Left forelimb (tissue), 1 donor: ENCODE data around the gene SNED1.

Source experiments
- DNase-seq: peaks from one replicate; pipeline ENCODE4 v3.0.0-alpha.2; 2018; ENCODE audit warnings: low spot score

SNED1 gene

DNA sequence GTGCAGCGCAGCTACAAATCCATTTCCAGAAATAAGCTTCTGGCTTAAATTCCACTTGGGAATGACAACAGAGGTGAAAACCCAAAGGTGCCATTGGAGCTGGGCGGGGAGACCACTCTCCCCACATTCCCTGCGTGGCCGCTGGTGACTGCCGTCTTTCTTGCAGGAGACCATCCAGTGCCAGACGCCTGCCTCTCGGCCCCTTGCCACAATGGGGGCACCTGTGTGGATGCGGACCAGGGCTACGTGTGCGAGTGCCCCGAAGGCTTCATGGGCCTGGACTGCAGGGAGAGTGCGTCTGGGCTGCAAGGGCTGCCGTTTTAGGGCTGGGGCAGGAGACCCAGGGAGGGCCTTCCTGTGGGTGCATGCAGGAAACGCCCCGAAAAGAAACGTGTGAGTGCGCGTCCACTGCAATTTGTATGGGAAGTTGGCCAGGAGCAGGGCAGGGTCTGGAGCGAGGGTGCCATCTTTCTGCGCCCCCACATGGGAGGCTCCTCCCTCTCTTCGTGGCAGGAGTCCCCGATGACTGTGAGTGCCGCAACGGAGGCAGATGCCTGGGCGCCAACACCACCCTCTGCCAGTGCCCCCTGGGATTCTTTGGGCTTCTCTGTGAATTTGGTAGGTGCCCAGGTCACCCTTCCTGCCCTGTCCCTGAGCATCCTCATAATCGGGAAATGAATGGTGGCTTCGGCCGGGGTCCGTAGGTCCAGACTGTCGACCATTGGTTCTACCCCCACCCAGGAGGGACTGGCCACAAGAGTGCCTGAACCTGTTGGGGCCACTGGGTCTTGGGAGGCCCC is 49.9 kb downstream of the SNED1 start:
- no peak for DNase-seq

DNA sequence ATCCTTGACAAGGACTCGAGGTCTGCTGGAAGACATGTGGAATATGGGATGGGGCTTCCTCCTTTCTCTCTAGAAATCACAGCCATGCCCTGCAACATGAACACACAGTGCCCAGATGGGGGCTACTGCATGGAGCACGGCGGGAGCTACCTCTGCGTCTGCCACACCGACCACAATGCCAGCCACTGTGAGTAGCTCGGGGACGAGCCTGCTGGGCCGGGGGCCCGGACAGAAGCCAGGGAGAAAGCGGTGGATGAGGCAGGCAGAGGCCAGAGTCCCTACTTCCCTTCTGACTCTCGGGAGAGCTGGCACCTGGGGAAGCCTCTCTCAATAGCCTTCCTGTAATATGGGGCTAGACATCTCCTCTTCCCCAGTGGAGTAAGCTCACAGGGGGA is 50.5 kb downstream of the SNED1 start:
- peak; percentile 59 for DNase-seq

DNA sequence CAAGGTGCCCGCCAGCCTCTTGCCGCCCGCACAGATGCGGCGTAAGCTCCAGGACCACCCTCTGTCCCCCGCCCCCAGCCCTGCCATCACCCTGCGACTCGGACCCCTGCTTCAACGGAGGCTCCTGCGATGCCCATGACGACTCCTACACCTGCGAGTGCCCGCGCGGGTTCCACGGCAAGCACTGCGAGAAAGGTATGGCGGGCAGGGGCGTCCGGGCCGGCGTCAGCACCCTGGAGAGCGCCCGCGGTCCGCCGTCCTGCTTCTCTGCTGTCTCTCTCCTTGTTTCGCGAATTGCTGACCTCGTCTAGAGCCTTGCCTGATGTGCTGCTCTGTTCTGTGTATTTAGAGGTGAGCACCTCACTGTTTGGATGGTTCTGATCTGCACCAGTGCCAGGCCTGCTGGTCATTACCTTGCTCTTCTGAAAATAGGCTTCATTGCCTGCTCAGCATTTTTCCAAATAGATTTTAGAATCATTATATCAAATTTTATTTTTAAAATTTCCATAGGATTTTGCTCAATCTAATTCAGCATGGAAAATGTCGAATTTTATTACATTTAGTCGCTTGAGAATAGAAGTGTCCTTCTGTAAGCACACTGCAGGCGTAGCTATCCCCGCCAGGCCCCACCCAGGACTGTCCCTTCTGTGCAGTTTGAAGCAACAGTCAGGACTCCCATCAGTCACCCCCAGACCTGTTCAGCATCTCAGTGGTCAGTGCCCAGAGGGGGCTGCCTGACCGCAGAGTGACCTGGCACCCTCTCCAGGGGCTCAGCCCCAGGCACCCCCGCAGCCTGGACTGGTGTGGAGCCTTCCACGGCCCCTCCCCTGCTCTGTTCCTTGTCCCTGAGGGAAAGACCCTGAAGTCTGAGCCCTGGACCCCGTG is 51.6 kb downstream of the SNED1 start:
- DNase-seq: peak; percentile 69

DNA sequence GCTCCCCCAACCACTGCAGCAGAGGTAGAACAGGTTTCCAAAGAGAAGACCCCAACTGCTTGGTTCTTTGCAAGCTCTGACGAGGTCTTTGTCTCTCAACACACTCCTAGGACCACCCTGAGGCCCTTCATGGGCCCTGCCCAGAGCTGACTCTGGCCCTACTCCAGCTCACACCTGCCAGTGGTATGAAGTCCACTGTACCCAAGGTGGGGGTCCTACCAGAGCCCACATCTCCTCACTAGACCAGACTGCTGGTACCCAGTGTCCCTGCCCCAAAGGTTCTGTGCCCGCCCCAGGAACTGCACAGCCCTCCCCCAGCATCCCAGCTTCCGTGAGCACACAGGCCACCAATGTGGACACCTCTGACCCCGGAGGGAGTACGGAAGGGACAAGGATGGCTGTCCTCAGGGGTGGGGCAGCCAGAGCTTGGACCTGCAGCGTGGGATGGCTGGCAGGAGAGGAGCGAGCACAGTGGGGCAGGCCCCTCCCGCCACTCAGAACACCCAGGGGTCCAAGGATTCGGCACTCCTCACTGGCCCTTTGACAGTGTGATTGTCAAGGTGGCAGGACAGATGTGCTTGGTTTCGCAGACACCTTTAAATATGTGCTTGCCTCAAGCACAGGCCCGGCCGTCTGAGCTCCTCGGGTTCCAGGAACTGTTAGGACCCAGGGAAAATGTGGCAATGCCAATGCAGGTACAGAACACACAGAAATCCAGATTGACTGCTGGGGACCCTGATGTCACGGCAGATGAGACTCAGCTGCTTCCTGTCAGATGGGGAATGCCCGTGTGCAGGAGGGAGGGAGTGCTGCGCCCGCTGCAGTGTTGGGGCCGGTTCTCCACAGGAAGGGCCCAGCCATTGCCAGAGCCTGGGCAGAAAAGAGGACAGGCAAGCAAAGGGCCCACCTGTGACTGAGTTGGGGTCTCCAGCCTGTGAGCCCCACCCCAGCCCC is 52.5 kb downstream of the SNED1 start:
- no peak for DNase-seq

DNA sequence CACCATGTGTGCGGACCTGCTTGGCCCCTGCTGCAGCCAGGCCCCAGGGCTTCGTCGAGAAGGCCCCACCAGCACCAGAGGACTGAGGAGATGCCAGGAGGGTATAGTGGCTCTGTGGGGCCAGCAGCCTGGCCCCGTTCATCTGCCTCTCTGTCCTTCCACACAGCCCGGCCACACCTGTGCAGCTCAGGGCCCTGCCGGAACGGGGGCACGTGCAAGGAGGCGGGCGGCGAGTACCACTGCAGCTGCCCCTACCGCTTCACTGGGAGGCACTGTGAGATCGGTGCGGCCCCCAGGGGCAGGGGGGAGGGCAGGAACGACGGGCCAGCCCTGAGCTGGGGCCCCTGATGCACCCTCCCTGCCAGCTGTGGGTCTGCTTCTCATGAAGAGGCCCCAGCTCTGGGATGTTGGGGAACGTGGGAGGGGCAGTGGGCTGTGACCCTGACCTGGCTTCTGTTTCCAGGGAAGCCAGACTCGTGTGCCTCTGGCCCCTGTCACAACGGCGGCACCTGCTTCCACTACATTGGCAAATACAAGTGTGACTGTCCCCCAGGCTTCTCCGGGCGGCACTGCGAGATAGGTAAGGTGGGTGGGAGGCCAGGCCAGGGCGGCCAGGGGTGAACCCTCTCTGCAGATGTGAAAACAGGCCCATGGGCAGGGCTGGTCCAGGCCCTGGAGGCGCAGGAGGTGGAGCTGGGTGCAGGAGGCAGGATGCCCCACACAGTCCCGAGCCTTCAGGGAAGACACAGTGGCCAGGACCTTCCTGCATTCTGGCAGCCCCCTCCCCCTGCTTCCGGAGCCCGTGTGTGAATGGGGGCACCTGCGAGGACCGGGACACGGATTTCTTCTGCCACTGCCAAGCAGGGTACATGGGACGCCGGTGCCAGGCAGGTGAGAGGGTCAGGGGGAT is 53.4 kb downstream of the SNED1 start:
- peak; percentile 48 for DNase-seq

DNA sequence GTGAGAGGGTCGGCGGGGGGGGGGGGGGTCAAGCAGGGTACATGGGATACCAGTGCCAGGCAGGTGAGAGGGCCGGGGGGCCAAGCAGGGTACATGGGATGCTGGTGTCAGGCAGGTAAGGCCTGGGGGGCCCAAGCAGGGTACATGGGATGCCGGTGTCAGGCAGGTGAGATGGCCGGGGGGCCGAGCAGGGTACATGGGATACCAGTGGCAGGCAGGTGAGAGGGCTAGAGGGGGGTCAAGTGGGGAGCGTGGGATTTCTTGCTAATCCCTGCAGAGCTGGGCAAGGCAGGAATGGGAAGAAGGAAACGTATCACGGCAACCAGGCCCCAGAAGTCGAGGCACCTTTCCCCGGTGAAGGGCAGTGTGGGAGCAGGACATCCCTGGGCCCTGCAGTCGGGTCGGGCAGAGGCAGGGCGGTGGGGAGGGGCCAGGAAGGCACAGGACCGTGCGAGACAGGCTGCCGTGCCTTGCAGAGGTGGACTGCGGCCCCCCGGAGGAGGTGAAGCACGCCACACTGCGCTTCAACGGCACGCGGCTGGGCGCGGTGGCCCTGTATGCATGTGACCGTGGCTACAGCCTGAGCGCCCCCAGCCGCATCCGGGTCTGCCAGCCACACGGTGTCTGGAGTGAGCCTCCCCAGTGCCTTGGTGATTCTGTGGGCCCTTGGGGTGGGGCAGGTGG is 54.4 kb downstream of the SNED1 start:
- peak; percentile 50 for DNase-seq

DNA sequence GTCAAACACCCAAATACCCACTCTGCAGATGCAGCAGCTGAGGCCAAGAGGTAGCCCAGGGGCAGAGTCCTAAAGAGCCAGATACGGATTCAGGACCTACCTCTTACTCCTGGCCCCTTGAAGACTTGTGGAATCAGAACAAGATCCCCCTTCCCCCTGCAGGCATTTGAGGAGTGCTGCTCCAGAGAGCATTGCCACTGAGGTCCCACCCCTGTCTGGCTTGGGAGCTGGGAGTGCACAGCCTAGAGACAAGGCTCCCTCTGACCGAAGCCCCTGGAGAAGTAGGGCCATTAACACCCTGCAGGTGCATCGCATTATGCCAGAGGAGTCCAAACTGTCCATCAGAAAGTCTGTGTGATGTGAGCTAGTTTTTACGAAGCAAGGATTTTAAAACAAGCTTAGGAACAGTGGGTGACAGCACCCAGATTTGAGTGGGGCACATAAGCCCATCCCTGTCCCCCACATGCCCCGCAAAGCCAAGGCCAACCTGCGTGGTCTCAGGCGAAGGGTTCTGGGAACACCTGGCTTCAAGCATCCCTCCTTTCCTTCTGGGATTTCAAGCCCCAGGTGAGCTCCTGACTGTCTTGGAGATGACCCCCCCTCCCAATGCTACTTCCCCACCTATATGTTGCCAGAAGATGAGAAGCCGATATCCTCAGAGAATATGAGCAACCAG is 55.3 kb downstream of the SNED1 start:
- DNase-seq: no peak

DNA sequence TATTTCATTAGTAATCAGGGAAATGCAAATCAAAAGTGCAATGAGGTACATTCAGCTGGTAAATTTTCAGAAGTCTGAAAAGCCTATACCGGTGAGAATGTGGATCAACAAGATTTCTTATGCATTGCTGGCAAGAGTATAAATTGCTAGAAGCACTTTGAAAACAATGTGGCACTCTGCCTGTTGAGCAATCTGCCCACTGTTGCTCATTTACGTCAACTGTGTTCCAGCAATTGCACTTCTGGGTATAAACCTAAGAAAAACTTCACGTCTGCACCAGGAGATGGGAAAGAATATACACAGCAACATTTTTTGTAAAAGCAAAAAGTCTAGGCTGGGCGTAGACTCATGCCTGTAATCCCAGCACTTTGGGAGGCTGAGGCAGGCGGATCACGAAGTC is 62.9 kb downstream of the SNED1 start:
- DNase-seq: no peak

DNA sequence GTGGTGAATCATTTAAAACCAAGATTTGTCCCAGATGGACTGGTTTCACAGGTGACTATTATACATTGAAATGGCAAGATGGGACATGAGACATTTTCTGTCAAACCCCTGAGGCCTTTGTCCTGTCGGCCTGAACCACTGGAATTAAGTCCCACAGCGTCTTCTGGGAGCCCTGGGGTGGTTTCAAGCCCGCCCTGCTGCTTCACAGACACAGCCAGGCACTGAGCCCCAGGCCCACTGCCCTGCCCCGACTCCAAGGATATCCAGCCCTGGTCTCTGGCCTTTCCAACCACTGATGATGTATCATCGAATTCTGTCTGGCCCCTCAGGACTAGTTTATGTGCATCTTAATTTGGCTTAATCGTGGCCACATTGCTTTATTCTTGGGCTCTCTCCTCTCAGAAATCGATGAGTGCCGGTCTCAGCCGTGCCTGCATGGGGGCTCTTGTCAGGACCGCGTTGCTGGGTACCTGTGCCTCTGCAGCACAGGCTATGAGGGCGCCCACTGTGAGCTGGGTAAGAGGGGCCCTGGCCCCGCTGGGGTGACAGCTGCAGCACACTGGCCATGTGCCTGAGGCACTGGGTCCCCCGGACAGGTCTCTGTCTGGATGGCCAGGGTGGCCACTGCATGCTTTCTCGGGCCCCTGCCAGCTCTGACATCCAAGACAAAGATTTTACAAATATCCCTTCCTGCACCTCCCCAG is 64.1 kb downstream of the SNED1 start:
- DNase-seq: no peak

DNA sequence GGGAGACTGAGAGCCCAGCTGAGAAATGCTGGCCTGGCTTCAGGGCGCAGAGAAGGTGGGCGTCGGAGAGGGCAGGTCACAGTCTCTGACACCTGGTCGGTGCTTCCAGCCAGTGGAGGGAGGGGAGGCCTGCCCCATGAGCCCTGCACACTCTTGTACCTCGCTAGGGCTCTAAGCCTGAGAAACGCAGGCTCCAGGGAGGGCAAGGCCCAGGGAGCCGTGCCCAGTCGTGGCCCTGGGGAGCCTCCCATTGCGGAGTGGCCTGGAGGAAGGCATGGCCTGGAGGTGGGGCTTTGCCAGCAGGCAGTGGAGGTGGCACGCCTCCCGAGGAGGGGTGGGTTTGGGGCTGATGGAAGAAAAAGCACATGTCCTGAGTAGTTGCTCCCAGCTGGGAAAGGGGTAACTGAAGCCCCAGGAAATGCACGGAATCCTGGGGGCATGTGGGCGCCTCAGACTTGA is 64.7 kb downstream of the SNED1 start:
- DNase-seq: no peak

DNA sequence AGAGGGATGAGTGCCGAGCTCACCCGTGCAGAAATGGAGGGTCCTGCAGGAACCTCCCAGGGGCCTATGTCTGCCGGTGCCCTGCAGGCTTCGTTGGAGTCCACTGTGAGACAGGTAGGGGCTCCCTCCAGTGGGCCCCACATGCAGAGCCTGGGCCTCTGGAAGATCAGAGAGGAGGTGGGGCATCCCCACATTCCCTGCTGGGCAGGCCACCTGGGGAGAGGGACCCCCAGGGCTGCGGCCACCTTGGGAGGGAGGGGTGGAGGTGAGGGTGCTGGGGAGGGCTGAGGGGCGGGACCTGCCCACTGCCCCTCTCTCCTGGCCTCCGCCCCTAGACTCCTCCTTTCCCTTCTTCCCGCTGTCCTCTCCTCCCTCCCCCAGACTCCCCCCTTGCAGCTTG is 65.2 kb downstream of the SNED1 start:
- DNase-seq: no peak

DNA sequence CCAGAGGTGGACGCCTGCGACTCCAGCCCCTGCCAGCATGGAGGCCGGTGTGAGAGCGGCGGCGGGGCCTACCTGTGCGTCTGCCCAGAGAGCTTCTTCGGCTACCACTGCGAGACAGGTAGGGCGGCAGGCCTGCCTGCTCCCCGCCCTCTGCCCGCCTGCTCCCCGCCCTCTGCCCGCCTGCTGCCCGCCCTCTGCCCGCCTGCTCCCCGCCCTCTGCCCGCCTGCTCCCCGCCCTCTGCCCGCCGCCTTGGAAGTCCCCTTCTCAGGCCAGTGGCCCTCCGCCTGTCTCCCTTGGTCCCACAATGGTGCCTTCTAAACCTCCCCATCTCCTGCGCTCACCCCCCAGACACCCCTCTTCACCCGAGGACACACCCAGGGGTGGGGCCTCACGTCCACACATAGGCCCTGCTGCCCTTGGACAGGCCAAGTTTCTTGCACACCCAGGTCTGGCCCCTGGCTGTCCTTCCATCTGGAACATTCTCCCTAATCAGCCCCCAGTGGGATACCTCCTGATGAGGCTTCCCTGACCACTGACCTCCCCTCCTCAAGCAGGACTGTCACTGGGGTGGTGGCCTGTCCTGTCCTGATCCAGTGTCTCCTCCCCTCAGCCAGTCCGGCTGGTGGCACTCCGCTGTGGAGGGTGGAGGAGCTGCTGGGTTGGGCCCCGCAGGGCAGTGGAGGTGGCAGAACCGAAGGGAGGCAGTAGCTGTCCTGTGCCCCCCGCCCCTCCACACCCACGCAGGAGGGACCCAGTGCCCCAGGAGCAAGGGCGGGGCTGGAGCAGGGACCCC is 65.8 kb downstream of the SNED1 start:
- no peak for DNase-seq

DNA sequence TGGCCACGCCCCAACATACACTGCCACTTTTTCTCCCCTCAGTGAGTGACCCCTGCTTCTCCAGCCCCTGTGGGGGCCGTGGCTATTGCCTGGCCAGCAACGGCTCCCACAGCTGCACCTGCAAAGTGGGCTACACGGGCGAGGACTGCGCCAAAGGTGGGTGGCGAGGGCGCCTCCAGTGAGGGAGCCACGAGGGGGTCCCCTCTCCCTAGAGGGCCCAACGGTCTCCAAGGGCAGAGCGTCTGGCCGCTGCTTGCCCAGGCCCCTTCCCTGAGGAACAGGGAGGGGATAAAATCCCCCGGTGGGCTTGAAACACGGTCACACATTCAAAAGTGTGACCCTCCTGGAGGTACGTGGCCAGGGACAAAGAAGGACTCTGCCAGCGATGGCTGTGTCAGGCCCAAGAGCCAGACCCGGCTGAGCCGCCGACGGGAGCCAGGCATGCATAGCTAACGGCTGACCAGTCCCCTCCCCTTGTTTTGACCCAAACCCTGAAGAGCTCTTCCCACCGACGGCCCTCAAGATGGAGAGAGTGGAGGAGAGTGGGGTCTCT is 66.5 kb downstream of the SNED1 start:
- DNase-seq: no peak

DNA sequence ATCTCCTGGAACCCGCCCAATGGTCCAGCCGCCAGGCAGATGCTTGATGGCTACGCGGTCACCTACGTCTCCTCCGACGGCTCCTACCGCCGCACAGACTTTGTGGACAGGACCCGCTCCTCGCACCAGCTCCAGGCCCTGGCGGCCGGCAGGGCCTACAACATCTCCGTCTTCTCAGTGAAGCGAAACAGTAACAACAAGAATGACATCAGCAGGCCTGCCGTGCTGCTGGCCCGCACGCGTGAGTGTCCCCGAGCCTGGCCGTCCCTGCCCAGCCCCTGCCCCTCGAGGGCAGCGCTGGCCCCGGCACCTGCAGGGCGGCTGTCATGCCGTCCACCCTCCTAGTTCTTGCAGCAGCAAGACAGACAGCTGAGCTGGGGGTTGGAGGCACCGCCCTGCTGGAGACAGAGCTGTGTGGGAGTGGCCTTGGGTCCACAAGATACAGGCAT is 67.0 kb downstream of the SNED1 start:
- no peak for DNase-seq

DNA sequence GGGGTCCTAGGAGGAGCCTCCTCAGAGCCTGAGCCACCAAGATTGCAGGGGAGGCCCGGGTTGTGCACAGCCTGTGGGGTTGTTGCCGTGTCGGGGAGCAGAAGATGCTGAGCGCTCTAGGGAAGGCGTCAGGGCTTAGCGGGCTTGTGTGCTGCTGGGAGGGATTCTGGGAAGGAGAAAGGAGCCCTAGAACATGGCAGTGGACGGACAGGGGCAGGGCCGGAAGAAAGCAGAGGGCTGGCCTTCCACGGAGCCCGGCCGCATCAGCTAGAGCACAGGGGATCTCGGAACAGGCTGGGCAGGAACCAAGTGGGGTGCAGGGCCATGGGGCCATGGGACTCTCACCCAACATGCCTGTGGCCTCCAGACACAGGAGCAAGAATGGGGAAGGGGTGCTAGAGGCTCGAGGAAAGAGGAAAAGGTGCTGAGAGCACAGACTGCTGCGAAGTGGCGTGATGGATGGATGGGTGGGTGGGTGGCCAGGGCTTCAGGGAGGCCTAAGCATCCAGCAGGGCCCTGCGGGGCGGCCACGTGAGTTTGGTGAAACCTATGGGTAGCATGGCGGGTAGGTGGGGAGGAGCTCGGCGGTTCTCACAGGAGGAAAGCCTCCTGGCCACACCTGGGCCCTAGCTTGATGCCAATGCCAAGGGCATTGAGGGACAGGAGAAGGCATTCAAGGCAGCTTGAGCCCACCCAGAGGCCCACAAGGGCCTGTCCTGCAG is 67.9 kb downstream of the SNED1 start:
- DNase-seq: no peak

DNA sequence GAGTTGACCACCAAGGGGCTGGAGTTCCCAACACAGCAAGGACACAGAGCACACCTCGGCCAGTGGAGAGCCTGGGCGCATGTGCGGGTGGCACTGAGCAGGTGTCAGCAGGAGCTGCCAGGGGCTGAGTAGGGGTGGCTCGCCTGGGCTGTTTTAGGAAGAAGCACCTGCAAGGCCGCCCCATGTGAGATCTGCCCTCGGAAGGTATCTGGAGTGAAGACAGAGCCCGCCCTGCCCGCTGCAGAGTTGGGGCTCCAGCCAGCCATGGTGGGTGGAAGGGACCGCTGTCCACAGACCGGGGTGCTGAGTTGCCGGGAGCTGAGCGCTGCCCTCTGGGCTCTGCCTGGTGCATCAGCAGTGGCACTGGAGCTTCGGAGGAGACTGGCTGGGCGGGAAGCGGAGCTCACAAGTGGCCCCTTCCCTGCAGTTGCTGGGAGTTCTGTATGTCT is 68.5 kb downstream of the SNED1 start:
- no peak for DNase-seq

DNA sequence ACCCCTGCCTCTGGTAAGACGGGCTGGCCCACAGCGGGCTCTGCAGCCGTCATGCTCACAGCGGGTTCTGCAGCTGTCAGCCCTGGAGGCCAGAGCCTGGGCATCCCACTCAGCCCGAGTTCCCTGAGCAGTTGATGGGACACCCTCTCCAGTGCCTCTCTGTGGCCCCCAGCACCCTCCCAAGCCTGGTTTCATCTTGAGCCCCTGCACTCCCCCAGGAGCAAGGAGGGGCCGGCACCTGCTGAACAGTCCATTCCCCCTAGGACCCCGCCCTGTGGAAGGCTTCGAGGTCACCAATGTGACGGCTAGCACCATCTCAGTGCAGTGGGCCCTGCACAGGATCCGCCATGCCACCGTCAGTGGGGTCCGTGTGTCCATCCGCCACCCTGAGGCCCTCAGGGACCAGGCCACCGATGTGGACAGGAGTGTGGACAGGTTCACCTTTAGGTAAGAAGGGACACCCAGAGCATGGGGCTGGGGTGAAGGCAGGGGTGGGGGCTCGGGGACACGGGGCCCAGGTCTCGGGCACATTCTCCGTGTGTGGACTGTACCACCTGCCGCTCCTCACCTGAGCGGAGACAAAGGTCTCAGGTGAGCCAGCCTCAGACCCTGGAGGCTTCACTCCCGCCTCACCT is 69.2 kb downstream of the SNED1 start:
- no peak for DNase-seq
